OCI-LY1 (cell line): Measurements from ENCODE around the gene C3orf80.
"Not testable (repeated sequence)": the region's sequence is repeated elsewhere in the genome, so short reads cannot be mapped to it uniquely, and the experiment has no call there.

Experiments used
- H2AFZ ChIP-seq: fragments of 200-600 bp; sonication (generic), shearing (Covaris generic); 2 replicates; pipeline ENCODE4 v1.6.0; 2014; ENCODE audit warnings: antibody characterized with exemption, mild to moderate bottlenecking, low read length
- H3F3A ChIP-seq: fragments of 200-600 bp; sonication (generic), shearing (Covaris generic); 2 replicates; pipeline ENCODE4 v1.6.0; 2014; ENCODE audit warnings: mild to moderate bottlenecking, antibody characterized with exemption, low read length, moderate library complexity; ENCODE audit not compliant: insufficient read depth
- H3K27ac ChIP-seq: fragments of 200-600 bp; sonication (generic); 2 replicates; pipeline ENCODE4 v1.5.1; 2014; ENCODE audit warnings: low read length, mixed run types, mild to moderate bottlenecking, low read depth; ENCODE audit not compliant: poor library complexity, severe bottlenecking
- H3K27me3 ChIP-seq: fragments of 200-600 bp; sonication (generic); 2 replicates; pipeline ENCODE4 v1.6.0; 2014; ENCODE audit warnings: antibody characterized with exemption, mild to moderate bottlenecking, low read length, moderate library complexity; ENCODE audit not compliant: insufficient read depth
- H3K36me3 ChIP-seq: fragments of 200-600 bp; sonication (generic); 2 replicates; pipeline ENCODE4 v1.6.1; 2014; ENCODE audit warnings: mild to moderate bottlenecking, antibody characterized with exemption, low read length, moderate library complexity, mixed read lengths; ENCODE audit not compliant: insufficient read depth
- H3K4me1 ChIP-seq: fragments of 200-600 bp; sonication (generic); 2 replicates; pipeline ENCODE4 v1.5.1; 2014; ENCODE audit warnings: mild to moderate bottlenecking, low read length, moderate library complexity; ENCODE audit not compliant: insufficient read depth, severe bottlenecking
- H3K4me2 ChIP-seq: fragments of 200-600 bp; sonication (generic), shearing (Covaris generic); 2 replicates; pipeline ENCODE4 v1.6.1; 2014; ENCODE audit warnings: low read length
- H3K4me3 ChIP-seq: fragments of 200-600 bp; sonication (generic); 2 replicates; pipeline ENCODE4 v1.5.1; 2014; ENCODE audit warnings: low read length, low read depth, mild to moderate bottlenecking, mixed read lengths; ENCODE audit not compliant: poor library complexity, severe bottlenecking
- H3K79me2 ChIP-seq: fragments of 200-600 bp; shearing (Covaris generic); 2 replicates; pipeline ENCODE4 v1.6.1; 2016; ENCODE audit warnings: mixed run types, low read length, mixed read lengths; ENCODE audit not compliant: insufficient read depth
- H3K9ac ChIP-seq: fragments of 200-600 bp; sonication (generic), shearing (Covaris generic); 2 replicates; pipeline ENCODE4 v1.6.1; 2014; ENCODE audit warnings: mild to moderate bottlenecking, low read length, mixed read lengths
- H3K9me2 ChIP-seq: fragments of 200-600 bp; sonication (generic), shearing (Covaris generic); 2 replicates; pipeline ENCODE4 v1.6.1; 2014; ENCODE audit warnings: low read depth, mild to moderate bottlenecking, low read length, mixed read lengths
- H3K9me3 ChIP-seq: fragments of 200-600 bp; shearing (Covaris generic); 2 replicates; pipeline ENCODE4 v1.6.1; 2014; ENCODE audit warnings: low read length, mixed read lengths
- H4K20me1 ChIP-seq: fragments of 200-600 bp; sonication (generic), shearing (Covaris generic); 2 replicates; pipeline ENCODE4 v1.6.0; 2016; ENCODE audit warnings: mild to moderate bottlenecking, low read length; ENCODE audit not compliant: insufficient read depth
- CTCF ChIP-seq: fragments of 200-600 bp; sonication (generic), shearing (Covaris generic); IDR thresholded peaks from 2 replicates; pipeline ENCODE4 v1.5.1; 2017; ENCODE audit warnings: mild to moderate bottlenecking, antibody characterized with exemption, low read length, moderate library complexity, mixed read lengths
- EZH2 ChIP-seq: fragments of 200-600 bp; sonication (generic), shearing (Covaris generic); IDR thresholded peaks from 2 replicates; pipeline ENCODE4 v1.8.0; 2017; ENCODE audit warnings: borderline replicate concordance, mixed run types, mild to moderate bottlenecking, antibody characterized with exemption, low read length, moderate library complexity, mixed read lengths

The C3orf80 gene

DNA sequence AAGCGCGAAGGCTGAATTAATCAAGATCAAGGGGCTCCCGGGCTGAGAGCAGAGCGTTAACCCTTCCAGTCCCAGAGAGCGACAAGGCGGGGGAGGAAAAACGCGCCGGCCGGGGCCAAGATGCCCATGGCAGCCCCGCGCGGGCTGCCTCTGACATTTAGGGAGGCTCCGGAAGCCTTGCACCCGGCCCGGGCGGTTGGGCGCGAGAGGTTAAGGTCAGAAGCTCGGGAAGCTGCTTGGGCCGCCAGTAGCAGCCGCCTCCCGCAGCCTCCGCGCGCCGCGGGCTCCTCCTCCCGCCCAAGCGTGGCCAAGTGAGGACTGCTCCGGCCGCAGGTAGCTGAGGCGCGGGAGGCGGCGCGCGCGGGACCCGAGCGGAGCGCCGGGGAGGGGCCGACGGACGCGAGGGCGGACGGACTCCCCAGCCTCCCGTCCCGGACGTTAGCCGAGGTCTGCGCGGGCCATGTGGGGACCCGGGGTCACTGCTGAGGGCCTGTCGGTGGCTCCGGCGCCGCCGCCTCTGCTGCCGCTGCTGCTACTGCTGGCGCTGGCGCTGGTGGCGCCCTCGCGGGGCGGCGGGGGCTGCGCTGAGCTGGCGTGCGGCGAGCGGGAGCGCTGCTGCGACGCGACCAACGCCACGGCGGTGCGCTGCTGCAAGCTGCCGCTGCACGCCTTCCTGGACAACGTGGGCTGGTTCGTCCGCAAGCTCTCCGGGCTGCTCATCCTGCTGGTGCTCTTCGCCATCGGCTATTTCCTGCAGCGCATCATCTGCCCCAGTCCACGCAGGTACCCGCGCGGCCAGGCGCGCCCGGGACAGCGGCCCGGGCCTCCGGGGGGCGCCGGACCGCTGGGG is at the start of gene C3orf80:
Gene C3orf80 (plus strand): TSS at position 247 of the 850 bp plus-strand sequence. CDS start 214 bp downstream, at position 461.
- Histone ChIP-seq H3K27me3 (peaks cover 11% of the 10 kb centered on the region), H3K27ac (no peak within 1 kb of the TSS), H3K9me2 (no peaks in the 10 kb centered on the region), H3K9me3 (no peaks in the 10 kb centered on the region), H3F3A (no peaks in the 10 kb centered on the region), H2AFZ (no peak within 1 kb of the TSS), H3K79me2 (no peaks in the 10 kb centered on the region), H3K4me1 (peaks cover 10% of the 10 kb centered on the region), H3K4me2 (peak within 1 kb of the TSS; percentile 79), H3K36me3 (no peaks in the 10 kb centered on the region), H3K4me3 (peak within 1 kb of the TSS; percentile 61), H3K9ac (peak within 1 kb of the TSS; percentile 32; the same call in 1 of the 2 replicates), H4K20me1 (no peaks in the 10 kb centered on the region)
- TF ChIP-seq CTCF (peak; percentile 31; the same call in 1 of the 2 replicates), EZH2 (no peak)

- Histone ChIP-seq H3K9ac (no peak overlapping the region), H2AFZ (no peak overlapping the region), H3F3A (no peaks in the 10 kb centered on the region), H3K4me2 (no peak overlapping the region), H3K4me1 (no peaks in the 10 kb centered on the region), H3K9me2 (no peaks in the 10 kb centered on the region), H3K4me3 (no peak overlapping the region), H3K27ac (no peak overlapping the region), H3K79me2 (no peaks in the 10 kb centered on the region), H3K27me3 (no peaks in the 10 kb centered on the region), H4K20me1 (no peaks in the 10 kb centered on the region), H3K9me3 (peaks cover 4% of the 10 kb centered on the region), H3K36me3 (no peaks in the 10 kb centered on the region)
- no peak for TF ChIP-seq CTCF
- TF ChIP-seq EZH2 = no peak
Measured at GRCh38 chr3:160176923-160177322, 48.3 kb upstream of the C3orf80 start.

- not testable (repeated sequence) for H3K9ac ChIP-seq, H3K27ac ChIP-seq, H3K4me2 ChIP-seq, H3K27me3 ChIP-seq, H3K9me3 ChIP-seq, H3F3A ChIP-seq, H3K4me3 ChIP-seq, H3K9me2 ChIP-seq, H2AFZ ChIP-seq, H3K36me3 ChIP-seq, H3K4me1 ChIP-seq, H3K79me2 ChIP-seq, H4K20me1 ChIP-seq
Measured at GRCh38 chr3:160178661-160179060, 46.6 kb upstream of the C3orf80 start.

DNA sequence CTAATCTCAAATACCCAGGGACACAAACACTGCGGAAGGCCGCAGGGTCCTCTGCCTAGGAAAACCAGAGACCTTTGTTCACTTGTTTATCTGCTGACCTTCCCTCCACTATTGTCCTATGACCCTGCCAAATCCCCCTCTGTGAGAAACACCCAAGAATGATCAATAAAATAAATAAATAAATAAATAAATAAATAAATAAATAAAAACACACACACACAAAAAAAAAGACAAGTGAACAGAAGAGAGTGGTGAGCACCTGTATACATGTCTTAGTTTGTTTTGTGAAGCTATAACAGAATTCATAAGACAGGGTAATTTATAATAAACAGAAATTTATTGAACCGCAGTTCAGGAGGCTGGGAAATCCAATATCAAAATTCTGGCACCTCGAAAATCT is 45.8 kb upstream of the C3orf80 start:
- H3K9me3 ChIP-seq, H3K4me2 ChIP-seq, H3K36me3 ChIP-seq, H3K9me2 ChIP-seq, H3K27me3 ChIP-seq, H4K20me1 ChIP-seq, H3K27ac ChIP-seq, H3K4me1 ChIP-seq, H2AFZ ChIP-seq, H3K9ac ChIP-seq, H3K79me2 ChIP-seq, H3F3A ChIP-seq, H3K4me3 ChIP-seq: not testable (repeated sequence)
